Astrocyte (in vitro differentiated cells and primary cell): ENCODE results near the gene RSL24D1. TPM values are rescaled to one million over a fixed set of nuclear protein-coding genes. Genes with fewer than 3 reads are reported as not detected.
"Not testable (repeated sequence)": the region's sequence is repeated elsewhere in the genome, so short reads cannot be mapped to it uniquely, and the experiment has no call there.

Source experiments
- DNase-seq: peaks from one replicate; pipeline ENCODE4 v3.0.0-alpha.2; 2010; ENCODE audit warnings: low read depth
- FAIRE-seq: peaks from 2 replicates; lab custom pipeline; 2011; peaks lifted over from hg19 to GRCh38; lab: Jason Lieb, UNC
- H2AFZ ChIP-seq: 2 replicates; pipeline ENCODE4 v1.6.0; 2012; ENCODE audit warnings: low read depth, low read length, inconsistent platforms
- H3K27ac ChIP-seq: 2 replicates; pipeline ENCODE4 v1.5.1; 2011; ENCODE audit warnings: low read depth, low read length, inconsistent platforms
- H3K27me3 ChIP-seq: 2 replicates; pipeline ENCODE4 v1.6.0; 2011; ENCODE audit warnings: low read length, inconsistent platforms; ENCODE audit not compliant: insufficient read depth
- H3K36me3 ChIP-seq: 2 replicates; pipeline ENCODE4 v1.5.1; 2011; ENCODE audit warnings: low read length, inconsistent platforms; ENCODE audit not compliant: insufficient read depth
- H3K4me1 ChIP-seq: 2 replicates; pipeline ENCODE4 v1.5.1; 2011; ENCODE audit warnings: low read length, inconsistent platforms; ENCODE audit not compliant: insufficient read depth
- H3K4me2 ChIP-seq: 2 replicates; pipeline ENCODE4 v1.6.0; 2012; ENCODE audit warnings: low read length, inconsistent platforms
- H3K4me3 ChIP-seq: 2 replicates; pipeline ENCODE4 v1.5.1; 2011; ENCODE audit warnings: low read depth, mild to moderate bottlenecking, low read length, inconsistent platforms; ENCODE audit not compliant: insufficient read depth
- H3K79me2 ChIP-seq: 2 replicates; pipeline ENCODE4 v1.6.0; 2012; ENCODE audit warnings: mild to moderate bottlenecking, low read length, inconsistent platforms; ENCODE audit not compliant: insufficient read depth
- H3K9ac ChIP-seq: 2 replicates; pipeline ENCODE4 v1.6.0; 2012; ENCODE audit warnings: mild to moderate bottlenecking, low read length, inconsistent platforms
- H3K9me3 ChIP-seq: 2 replicates; pipeline ENCODE4 v1.5.1; 2012; ENCODE audit warnings: low read depth, mild to moderate bottlenecking, low read length, inconsistent platforms; ENCODE audit not compliant: insufficient read depth
- H4K20me1 ChIP-seq: 2 replicates; pipeline ENCODE4 v1.6.0; 2012; ENCODE audit warnings: low read length, inconsistent platforms; ENCODE audit not compliant: insufficient read depth
- H3K27ac Mint-ChIP-seq: one replicate; pipeline ENCODE4 v1.8.0; 2021; ENCODE audit warnings: mild to moderate bottlenecking, mixed read lengths; ENCODE audit not compliant: unreplicated experiment
- H3K27me3 Mint-ChIP-seq: one replicate; pipeline ENCODE4 v1.8.0; 2021; ENCODE audit warnings: low read depth, mixed read lengths; ENCODE audit not compliant: unreplicated experiment
- H3K36me3 Mint-ChIP-seq: one replicate; pipeline ENCODE4 v1.8.0; 2021; ENCODE audit warnings: low read depth, mixed read lengths; ENCODE audit not compliant: unreplicated experiment
- H3K4me1 Mint-ChIP-seq: one replicate; pipeline ENCODE4 v1.8.0; 2021; ENCODE audit warnings: low read depth, mixed read lengths; ENCODE audit not compliant: unreplicated experiment
- H3K4me3 Mint-ChIP-seq: one replicate; pipeline ENCODE4 v1.8.0; 2021; ENCODE audit warnings: mild to moderate bottlenecking, moderate library complexity, mixed read lengths; ENCODE audit not compliant: unreplicated experiment
- H3K9me3 Mint-ChIP-seq: one replicate; pipeline ENCODE4 v1.8.0; 2021; ENCODE audit warnings: mild to moderate bottlenecking, mixed read lengths; ENCODE audit not compliant: unreplicated experiment
- EZH2 ChIP-seq: IDR thresholded peaks from 2 replicates; pipeline ENCODE4 v1.6.1; 2012; ENCODE audit warnings: mild to moderate bottlenecking, low read length, inconsistent platforms; ENCODE audit not compliant: insufficient read depth
- total RNA-seq: library from RNA; stranded (reverse); gene quantifications from 2 replicates; pipeline ENCODE4 v1.2.1, GENCODE V29; 2021
- TF ChIP-seq, protein P1 (sequence below): IDR thresholded peaks from 2 replicates; pipeline ENCODE4 v1.5.1; 2011; ENCODE audit warnings: low read depth, mild to moderate bottlenecking, inconsistent platforms, low read length, moderate library complexity; ENCODE audit not compliant: insufficient read depth

RSL24D1 gene
- total RNA-seq, 1 donor from 2014 or later: 76.1 TPM

DNA sequence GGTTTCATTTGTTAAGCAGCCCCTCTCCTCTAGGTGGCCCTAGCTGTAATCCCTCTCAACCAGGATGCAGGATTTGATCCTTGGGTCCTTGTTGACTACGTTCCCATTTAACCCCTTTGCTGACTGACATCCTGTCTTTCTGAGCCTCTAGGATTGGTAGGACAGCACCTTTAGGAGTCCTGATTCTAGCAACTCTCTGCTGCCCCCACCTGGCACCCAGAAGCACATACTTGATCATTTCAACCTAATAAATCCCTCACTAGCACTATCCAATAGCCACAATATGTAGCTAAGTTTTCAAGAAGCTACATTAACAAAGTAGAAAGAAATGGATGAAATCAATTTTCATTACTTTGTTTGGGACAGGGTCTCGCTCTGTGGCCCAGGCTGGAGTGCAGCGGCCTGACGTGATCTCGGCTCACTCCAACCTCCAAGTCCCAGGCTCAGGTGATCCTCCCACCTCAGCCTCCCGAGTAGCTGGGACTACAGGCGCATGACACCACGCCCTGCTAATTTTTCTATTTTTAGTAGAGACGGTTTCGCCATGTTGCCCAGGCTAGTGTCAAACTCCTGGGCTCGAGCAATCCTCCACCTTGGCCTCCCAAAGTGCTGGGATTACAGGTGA is 28.3 kb downstream of the RSL24D1 start:
- no peak overlapping the region for H3K27ac Mint-ChIP-seq
- no peaks in the 10 kb centered on the region for H3K36me3 Mint-ChIP-seq
- no peaks in the 10 kb centered on the region for H4K20me1 ChIP-seq
- no peaks in the 10 kb centered on the region for H3K27me3 Mint-ChIP-seq
- TF ChIP-seq EZH2: no peak
- TF ChIP-seq, protein P1, sequence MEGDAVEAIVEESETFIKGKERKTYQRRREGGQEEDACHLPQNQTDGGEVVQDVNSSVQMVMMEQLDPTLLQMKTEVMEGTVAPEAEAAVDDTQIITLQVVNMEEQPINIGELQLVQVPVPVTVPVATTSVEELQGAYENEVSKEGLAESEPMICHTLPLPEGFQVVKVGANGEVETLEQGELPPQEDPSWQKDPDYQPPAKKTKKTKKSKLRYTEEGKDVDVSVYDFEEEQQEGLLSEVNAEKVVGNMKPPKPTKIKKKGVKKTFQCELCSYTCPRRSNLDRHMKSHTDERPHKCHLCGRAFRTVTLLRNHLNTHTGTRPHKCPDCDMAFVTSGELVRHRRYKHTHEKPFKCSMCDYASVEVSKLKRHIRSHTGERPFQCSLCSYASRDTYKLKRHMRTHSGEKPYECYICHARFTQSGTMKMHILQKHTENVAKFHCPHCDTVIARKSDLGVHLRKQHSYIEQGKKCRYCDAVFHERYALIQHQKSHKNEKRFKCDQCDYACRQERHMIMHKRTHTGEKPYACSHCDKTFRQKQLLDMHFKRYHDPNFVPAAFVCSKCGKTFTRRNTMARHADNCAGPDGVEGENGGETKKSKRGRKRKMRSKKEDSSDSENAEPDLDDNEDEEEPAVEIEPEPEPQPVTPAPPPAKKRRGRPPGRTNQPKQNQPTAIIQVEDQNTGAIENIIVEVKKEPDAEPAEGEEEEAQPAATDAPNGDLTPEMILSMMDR: peak; percentile 93
- no peaks in the 10 kb centered on the region for H3K36me3 ChIP-seq
- H3K9me3 ChIP-seq: no peaks in the 10 kb centered on the region
- no peak overlapping the region for H3K9ac ChIP-seq
- no peaks in the 10 kb centered on the region for H3K27me3 ChIP-seq
- no peak overlapping the region for H3K27ac ChIP-seq
- no peaks in the 10 kb centered on the region for H3K9me3 Mint-ChIP-seq
- FAIRE-seq (no peak), DNase-seq (peak; percentile 34)
- no peak overlapping the region for H3K4me2 ChIP-seq
- H2AFZ ChIP-seq: no peak overlapping the region
- H3K4me1 ChIP-seq: no peaks in the 10 kb centered on the region
- H3K79me2 ChIP-seq: no peaks in the 10 kb centered on the region
- H3K4me3 ChIP-seq: no peak overlapping the region
- H3K4me1 Mint-ChIP-seq: peaks cover 7% of the 10 kb centered on the region
- H3K4me3 Mint-ChIP-seq: no peak overlapping the region

DNA sequence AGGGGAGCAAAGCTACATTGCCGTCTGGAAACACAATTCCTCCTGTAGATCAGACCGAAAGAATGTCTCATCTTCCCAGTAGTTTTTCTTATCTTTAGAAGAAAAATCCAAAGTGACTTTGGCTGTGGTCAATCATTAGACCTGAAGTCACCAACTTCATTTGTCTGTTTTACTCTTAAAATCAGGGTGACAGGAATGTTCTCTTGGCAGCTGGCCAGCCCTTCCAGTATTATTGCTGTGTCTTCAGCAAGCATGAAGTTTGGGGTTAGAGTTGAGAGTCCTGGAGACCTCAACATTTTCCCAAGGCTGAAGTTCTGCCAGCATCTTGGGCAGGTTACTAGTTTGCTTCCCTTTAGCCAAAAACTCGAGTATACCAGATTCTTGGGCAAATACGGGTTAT is 32.5 kb downstream of the RSL24D1 start:
- no peaks in the 10 kb centered on the region for H3K9me3 Mint-ChIP-seq
- Histone ChIP-seq H3K4me3 (no peak overlapping the region), H4K20me1 (no peaks in the 10 kb centered on the region), H3K27me3 (no peaks in the 10 kb centered on the region), H3K79me2 (no peaks in the 10 kb centered on the region), H3K36me3 (no peaks in the 10 kb centered on the region), H3K4me2 (no peak overlapping the region), H3K9ac (no peak overlapping the region), H3K9me3 (no peaks in the 10 kb centered on the region), H2AFZ (no peak overlapping the region), H3K27ac (no peak overlapping the region), H3K4me1 (no peaks in the 10 kb centered on the region)
- no peak overlapping the region for H3K4me3 Mint-ChIP-seq
- FAIRE-seq: no peak
- peaks cover 7% of the 10 kb centered on the region for H3K4me1 Mint-ChIP-seq
- no peak overlapping the region for H3K27ac Mint-ChIP-seq
- DNase-seq: no peak
- TF ChIP-seq, protein P1: no peak
- no peak for TF ChIP-seq EZH2
- no peaks in the 10 kb centered on the region for H3K36me3 Mint-ChIP-seq
- H3K27me3 Mint-ChIP-seq: no peaks in the 10 kb centered on the region

DNA sequence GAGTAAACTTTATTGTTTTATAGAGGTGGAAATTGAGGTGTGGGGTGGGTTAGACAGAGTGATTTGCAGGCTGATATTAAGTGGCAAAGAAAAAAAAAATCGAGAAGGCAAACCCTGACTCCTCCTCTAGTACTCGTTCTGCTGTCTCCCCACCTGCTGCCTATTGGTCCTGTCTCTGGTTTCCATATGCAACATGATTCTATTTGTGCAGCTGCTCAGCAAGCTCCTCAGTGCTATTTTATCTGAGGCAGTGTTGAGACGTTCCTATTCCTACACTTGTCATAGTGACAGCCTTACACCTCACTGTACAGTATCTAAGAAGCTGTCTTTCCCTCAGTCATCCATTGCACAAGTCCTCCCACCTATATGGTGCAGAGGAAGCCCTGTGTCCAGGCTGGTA is 45.1 kb downstream of the RSL24D1 start:
- Histone ChIP-seq H3K9me3 (no peaks in the 10 kb centered on the region), H3K27ac (no peak overlapping the region), H3K9ac (no peak overlapping the region), H3K79me2 (no peaks in the 10 kb centered on the region), H4K20me1 (no peaks in the 10 kb centered on the region), H3K4me2 (no peak overlapping the region), H2AFZ (no peak overlapping the region), H3K36me3 (no peaks in the 10 kb centered on the region), H3K4me1 (no peaks in the 10 kb centered on the region), H3K4me3 (no peak overlapping the region), H3K27me3 (no peaks in the 10 kb centered on the region)
- no peaks in the 10 kb centered on the region for H3K36me3 Mint-ChIP-seq
- no peak for DNase-seq
- no peak for FAIRE-seq
- no peak overlapping the region for H3K27ac Mint-ChIP-seq
- H3K9me3 Mint-ChIP-seq: no peaks in the 10 kb centered on the region
- H3K27me3 Mint-ChIP-seq: peaks cover 3% of the 10 kb centered on the region
- no peaks in the 10 kb centered on the region for H3K4me1 Mint-ChIP-seq
- no peak for TF ChIP-seq EZH2
- TF ChIP-seq, protein P1: no peak
- no peak overlapping the region for H3K4me3 Mint-ChIP-seq

DNA sequence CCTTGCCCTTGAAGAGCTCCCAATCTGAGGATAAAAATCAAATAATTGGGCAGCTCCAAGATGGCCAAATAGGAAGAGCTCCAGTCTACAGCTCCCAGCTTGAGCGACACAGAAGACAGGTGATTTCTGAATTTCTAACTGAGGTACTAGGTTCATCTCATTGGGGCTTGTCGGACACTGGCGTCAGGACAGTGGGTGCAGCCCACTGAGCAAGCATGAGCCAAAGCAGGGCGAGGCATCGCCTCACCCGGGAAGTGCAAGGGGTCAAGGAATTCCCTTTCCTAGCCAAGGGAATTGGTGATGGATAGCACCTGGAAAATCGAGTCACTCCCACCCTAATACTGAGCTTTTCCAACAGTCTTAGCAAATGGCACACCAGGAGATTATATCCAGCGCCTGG is 53.6 kb downstream of the RSL24D1 start:
- not testable (repeated sequence) for H3K9ac ChIP-seq, H3K4me1 Mint-ChIP-seq, H4K20me1 ChIP-seq, H3K27ac Mint-ChIP-seq, H3K27me3 ChIP-seq, H3K4me3 Mint-ChIP-seq, H3K27ac ChIP-seq, H3K4me1 ChIP-seq, H2AFZ ChIP-seq, H3K36me3 Mint-ChIP-seq, H3K9me3 Mint-ChIP-seq, H3K27me3 Mint-ChIP-seq, H3K79me2 ChIP-seq, H3K4me3 ChIP-seq, H3K4me2 ChIP-seq, H3K36me3 ChIP-seq, DNase-seq, FAIRE-seq, H3K9me3 ChIP-seq
